Calu3 (cell line): Measurements from ENCODE around the gene ASXL1. TPM values are rescaled to one million over a fixed set of nuclear protein-coding genes. Genes with fewer than 3 reads are reported as not detected.

Source experiments
- BruUV-seq: library from RNA; stranded (reverse); fragments of 400-500 nt; replicated peaks from 2 replicates; lab custom pipeline; 2021; lab: Mats Ljungman, UMichigan
- CTCF ChIA-PET: fragments of 300-600 bp; sonication (Branson Sonifier 250); formaldehyde crosslinking; loops from one replicate; lab custom pipeline; 2022; ENCODE audit warnings: antibody characterized with exemption; lab: Charles Lee
- DNase-seq: peaks from one replicate; pipeline ENCODE4 v3.0.0; 2022
- H3K27ac Mint-ChIP-seq: one replicate; pipeline ENCODE4 v1.8.0; 2022; ENCODE audit warnings: mixed read lengths; ENCODE audit not compliant: unreplicated experiment
- H3K27me3 Mint-ChIP-seq: one replicate; pipeline ENCODE4 v1.8.0; 2022; ENCODE audit warnings: mixed read lengths; ENCODE audit not compliant: unreplicated experiment
- H3K36me3 Mint-ChIP-seq: one replicate; pipeline ENCODE4 v1.8.0; 2022; ENCODE audit warnings: mild to moderate bottlenecking, moderate library complexity, mixed read lengths; ENCODE audit not compliant: insufficient read depth, unreplicated experiment
- H3K4me1 Mint-ChIP-seq: one replicate; pipeline ENCODE4 v1.8.0; 2022; ENCODE audit warnings: mild to moderate bottlenecking, low read depth, mixed read lengths; ENCODE audit not compliant: unreplicated experiment
- H3K4me3 Mint-ChIP-seq: one replicate; pipeline ENCODE4 v1.8.0; 2022; ENCODE audit warnings: mild to moderate bottlenecking, low read depth, moderate library complexity, mixed read lengths; ENCODE audit not compliant: unreplicated experiment
- H3K9me3 Mint-ChIP-seq: one replicate; pipeline ENCODE4 v1.8.0; 2022; ENCODE audit warnings: low read depth, mixed read lengths; ENCODE audit not compliant: unreplicated experiment
- intact Hi-C: fragments of 100-400 bp; cut with micrococcal nuclease; formaldehyde crosslinking; loops from one replicate; pipeline ENCODE4 v1.10.0; 2022; ENCODE audit not compliant: unreplicated experiment
- total RNA-seq: library from RNA; stranded (reverse); gene quantifications from 2 replicates; pipeline ENCODE4 v1.2.3, GENCODE V29; 2022
- TF ChIP-seq, protein P1 (sequence below): fragments of 200-600 bp; IDR thresholded peaks from one replicate; pipeline ENCODE4 v1.8.0; 2022; ENCODE audit warnings: antibody characterized with exemption; ENCODE audit not compliant: unreplicated experiment

ASXL1 gene
- total RNA-seq, 1 experiment from 2014 or later, result 120 TPM

GRCh38 chr20:32435449-32436107 lies 77.4 kb downstream of the ASXL1 start:
- no peak overlapping the region for H3K27ac Mint-ChIP-seq
- H3K36me3 Mint-ChIP-seq, result peaks cover 51% of the 10 kb centered on the region
- H3K4me1 Mint-ChIP-seq, result no peaks in the 10 kb centered on the region
- CTCF ChIA-PET, result no interaction called here
- no peak overlapping the region for H3K4me3 Mint-ChIP-seq
- no TSS peak for BruUV-seq
- intact Hi-C loops, result no loop called here
- H3K27me3 Mint-ChIP-seq, result no peaks in the 10 kb centered on the region
- TF ChIP-seq, protein P1, sequence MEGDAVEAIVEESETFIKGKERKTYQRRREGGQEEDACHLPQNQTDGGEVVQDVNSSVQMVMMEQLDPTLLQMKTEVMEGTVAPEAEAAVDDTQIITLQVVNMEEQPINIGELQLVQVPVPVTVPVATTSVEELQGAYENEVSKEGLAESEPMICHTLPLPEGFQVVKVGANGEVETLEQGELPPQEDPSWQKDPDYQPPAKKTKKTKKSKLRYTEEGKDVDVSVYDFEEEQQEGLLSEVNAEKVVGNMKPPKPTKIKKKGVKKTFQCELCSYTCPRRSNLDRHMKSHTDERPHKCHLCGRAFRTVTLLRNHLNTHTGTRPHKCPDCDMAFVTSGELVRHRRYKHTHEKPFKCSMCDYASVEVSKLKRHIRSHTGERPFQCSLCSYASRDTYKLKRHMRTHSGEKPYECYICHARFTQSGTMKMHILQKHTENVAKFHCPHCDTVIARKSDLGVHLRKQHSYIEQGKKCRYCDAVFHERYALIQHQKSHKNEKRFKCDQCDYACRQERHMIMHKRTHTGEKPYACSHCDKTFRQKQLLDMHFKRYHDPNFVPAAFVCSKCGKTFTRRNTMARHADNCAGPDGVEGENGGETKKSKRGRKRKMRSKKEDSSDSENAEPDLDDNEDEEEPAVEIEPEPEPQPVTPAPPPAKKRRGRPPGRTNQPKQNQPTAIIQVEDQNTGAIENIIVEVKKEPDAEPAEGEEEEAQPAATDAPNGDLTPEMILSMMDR, result no peak
- H3K9me3 Mint-ChIP-seq, result no peaks in the 10 kb centered on the region
- DNase-seq, result no peak

GRCh38 chr20:32436142-32436861 lies 78.2 kb downstream of the ASXL1 start:
- peaks cover 56% of the 10 kb centered on the region for H3K36me3 Mint-ChIP-seq
- TF ChIP-seq, protein P1, result no peak
- no peak overlapping the region for H3K4me3 Mint-ChIP-seq
- DNase-seq, result no peak
- CTCF ChIA-PET, result no interaction called here
- no peaks in the 10 kb centered on the region for H3K27me3 Mint-ChIP-seq
- H3K27ac Mint-ChIP-seq, result no peak overlapping the region
- intact Hi-C loops, result no loop called here
- BruUV-seq, result no TSS peak
- H3K4me1 Mint-ChIP-seq, result no peaks in the 10 kb centered on the region
- no peaks in the 10 kb centered on the region for H3K9me3 Mint-ChIP-seq

DNA sequence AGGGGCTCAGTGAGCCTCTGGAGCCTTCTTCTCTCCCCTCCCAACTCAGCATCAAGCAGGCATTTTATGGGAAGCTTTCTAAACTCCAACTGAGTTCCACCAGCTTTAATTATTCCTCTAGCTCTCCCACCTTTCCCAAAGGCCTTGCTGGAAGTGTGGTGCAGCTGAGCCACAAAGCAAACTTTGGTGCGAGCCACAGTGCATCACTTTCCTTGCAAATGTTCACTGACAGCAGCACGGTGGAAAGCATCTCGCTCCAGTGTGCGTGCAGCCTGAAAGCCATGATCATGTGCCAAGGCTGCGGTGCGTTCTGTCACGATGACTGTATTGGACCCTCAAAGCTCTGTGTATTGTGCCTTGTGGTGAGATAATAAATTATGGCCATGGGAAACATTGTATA lies 78.8 kb downstream of the ASXL1 start:
- Mint-ChIP-seq H3K4me3 (no peak overlapping the region), H3K36me3 (peaks cover 53% of the 10 kb centered on the region), H3K4me1 (no peaks in the 10 kb centered on the region), H3K9me3 (no peaks in the 10 kb centered on the region), H3K27ac (no peak overlapping the region), H3K27me3 (no peaks in the 10 kb centered on the region)
- TF ChIP-seq, protein P1, result no peak
- BruUV-seq, result no TSS peak
- intact Hi-C loops, result no loop called here
- no peak for DNase-seq
- CTCF ChIA-PET, result no interaction called here

- no peaks in the 10 kb centered on the region for H3K9me3 Mint-ChIP-seq
- CTCF ChIA-PET, result no interaction called here
- TF ChIP-seq, protein P1, result peak; percentile 44
- no peaks in the 10 kb centered on the region for H3K27me3 Mint-ChIP-seq
- no peak overlapping the region for H3K4me3 Mint-ChIP-seq
- peaks cover 54% of the 10 kb centered on the region for H3K36me3 Mint-ChIP-seq
- H3K4me1 Mint-ChIP-seq, result peaks cover 2% of the 10 kb centered on the region
- H3K27ac Mint-ChIP-seq, result no peak overlapping the region
- no TSS peak for BruUV-seq
- DNase-seq, result no peak
- intact Hi-C loops, result no loop called here
Observed at GRCh38 chr20:32437391-32438074, 79.4 kb downstream of the ASXL1 start.
